Stimulated activated CD8-positive, alpha-beta memory T cell treated with anti-CD3 and anti-CD28 coated beads, Interleukin-4, amount 100 ng/mL, for 48 hours (primary cell): ENCODE results near the gene SNRK.
A peak's percentile ranks its signal among the peaks of the same experiment; 100 is the strongest.

Experiments
- DNase-seq: peaks from one replicate; pipeline ENCODE4 v3.0.0-alpha.2; 2020

SNRK gene

DNA sequence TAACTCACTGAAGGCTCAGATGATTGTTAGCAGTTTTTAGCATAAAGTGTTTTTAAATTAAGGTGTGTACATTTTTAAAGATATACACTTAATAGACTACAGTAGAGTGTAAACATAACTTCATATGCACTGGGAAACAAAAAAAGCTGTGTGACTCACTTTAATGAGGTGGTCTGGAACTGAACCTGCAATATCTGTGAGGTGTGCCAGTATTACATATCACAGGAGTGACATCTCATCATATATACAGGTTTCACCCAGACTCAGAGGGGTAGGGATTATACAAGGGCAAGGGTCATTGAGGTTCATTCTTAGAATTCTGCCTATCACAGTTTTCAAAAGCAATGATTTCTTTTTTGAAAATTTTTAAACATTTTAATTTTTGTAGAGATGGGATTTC lies 7.3 kb upstream of the SNRK start:
- DNase-seq = no peak

DNA sequence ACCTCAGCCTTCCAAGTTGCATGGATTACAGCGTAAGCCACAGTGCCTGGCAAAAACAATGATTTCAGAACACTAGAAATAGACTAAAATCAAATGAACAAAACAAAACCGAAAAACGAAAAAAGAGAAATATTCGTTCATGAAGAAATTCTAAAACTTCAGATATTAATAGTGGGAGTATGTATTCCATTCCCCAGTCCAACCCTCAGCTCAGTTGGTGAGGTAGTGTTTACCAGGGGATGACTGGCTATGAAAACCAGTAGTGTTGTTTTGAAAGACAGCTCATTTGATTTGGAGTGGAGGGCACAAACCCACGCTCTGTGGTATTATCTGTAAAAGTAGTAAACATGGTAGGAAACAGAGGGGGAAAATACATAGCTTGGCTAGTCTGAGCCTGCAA lies 6.8 kb upstream of the SNRK start:
- DNase-seq = no peak

DNA sequence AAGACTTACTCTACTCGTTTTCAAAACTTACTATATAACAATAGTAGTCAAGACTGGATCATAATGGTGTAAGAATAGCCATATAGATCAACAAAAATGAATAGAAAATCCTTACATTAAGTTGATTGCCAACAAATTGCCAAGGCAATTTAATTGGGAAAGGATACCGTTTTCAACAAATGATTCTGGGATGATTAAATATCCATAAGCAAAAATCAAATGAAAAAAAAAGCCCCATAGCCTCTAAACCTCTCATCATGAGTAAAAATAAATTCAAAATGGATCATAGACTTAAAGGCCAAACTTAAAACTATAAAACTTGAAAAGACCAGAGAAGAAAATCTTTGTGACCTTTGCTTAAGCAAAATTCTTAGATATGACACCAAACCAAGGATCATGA lies 5.3 kb upstream of the SNRK start:
- no peak for DNase-seq

DNA sequence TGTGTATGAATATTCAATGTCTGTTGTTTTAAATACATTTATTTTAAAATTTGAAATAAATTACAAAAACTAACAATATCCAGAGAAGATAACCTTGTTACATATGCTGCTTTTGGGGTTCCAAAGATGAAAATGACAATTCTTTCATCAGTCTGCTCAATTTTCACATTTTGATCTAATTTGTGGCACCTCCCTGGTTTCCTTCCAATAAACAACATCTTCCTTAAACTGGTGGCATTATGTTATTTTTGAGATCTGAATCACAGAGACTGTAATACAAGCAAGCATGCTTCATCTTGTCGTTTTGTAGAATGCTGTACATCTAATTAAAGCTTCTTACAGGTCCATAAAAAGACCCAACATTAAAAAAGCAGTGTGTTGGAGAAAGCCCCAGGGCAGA lies 2.2 kb upstream of the SNRK start:
- no peak for DNase-seq

DNA sequence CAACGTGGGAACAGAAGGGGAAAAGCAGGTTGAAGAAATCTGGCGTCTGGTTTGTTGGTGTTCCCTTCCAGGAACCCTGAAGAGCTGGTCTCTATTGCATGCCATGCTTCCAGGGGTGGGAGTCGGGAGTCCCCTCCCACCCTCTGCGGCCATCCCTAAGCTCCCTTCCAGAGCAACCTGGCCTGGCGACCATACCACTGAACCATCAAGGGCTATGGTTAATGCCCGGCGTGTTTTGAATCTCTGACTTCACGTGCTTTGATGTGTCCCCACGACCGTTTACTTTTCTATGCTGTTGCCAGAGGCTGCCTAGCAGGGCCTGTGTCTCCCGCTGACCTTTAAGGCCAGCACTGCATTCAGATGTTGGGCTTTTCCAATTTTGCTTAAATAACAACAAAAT lies 696 bp upstream of the SNRK start:
- DNase-seq = no peak

DNA sequence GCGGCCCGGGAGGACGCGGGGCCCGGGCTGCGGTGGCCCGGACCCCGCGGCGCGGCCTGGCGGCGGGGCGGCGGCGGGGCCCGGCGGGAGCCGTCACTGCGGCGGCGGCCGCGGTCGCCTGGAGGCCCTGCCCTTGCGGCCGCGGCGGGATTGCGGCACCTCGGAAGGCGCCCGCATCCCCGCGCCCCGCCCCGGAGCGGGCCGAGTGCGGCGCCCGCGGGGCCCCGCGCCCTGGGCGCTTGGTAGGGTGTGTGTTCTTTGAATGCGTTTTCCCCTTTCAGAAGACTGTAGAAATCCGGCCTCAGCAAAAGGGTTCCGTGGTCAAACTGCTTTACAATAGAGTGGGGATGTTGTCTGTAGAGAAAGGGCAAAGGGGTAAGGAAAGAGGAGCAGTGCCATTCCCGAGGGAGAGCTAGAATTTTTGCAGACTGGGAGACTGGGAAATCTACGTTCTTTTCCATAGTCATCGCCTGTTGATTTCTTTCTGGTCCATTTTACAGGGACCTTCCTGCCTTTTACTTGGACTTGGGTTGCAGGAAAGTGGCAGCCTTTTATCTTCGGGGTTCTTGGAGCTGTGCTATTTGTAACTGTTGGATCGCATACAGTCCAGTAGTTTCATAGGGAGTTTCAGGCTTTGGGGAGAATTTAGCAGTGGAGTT lies 630 bp downstream of the SNRK start:
- DNase-seq = no peak

DNA sequence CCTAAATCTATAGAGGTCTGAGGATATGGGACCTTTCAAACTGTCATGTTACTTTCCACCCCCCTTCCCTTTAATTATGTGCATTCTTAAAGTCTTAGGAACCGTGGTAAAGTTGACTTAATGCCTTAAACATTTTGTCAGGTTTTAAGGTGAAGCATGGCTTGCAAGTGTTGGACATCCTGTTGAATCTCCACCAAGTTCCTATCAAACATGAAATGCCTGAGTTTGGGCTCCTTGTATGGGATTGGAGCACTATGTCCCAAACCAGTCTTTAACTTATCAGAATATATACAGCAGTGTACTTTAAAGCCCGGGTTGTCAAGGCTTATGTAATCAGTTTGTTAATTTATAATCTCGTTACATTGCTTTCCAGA lies 1.1 kb downstream of the SNRK start:
- no peak for DNase-seq

DNA sequence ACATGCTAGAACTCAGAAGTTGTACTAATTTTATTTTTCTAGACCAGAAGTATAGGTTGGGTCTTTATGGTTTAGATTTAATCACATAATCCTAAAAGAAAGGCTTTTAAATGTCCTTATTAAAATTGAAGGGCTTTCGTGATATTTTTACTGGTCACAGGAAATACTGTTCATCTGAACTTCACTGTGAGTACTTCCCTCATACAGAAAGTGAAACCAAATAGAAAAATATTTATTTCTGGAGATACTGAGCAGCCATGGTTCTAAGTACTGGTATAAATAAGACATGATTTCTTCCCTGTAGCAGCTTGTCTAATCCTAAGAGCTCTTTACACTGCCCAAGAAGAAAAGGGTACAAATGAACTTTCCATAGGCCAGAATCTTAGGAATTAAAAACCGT lies 2.0 kb downstream of the SNRK start:
- no peak for DNase-seq

DNA sequence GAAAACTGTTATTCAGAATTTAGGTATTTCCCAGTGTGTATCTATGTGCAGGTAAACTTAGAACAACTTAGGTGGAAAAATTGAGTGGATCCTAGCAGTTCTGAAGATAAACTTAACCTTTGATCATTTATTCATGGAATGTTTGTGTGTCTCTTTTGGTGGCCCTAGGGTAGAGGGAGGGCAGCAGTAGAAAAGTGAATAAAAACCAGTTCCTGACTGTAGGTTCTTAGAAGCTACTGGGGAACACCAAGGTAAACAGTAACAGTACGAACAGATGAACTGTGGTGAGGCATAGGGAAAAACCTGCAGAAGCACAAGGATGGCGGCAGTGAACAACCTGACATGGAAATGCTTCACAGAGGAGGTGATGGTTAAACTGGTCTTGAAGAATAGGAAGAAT lies 2.5 kb downstream of the SNRK start:
- DNase-seq = no peak

DNA sequence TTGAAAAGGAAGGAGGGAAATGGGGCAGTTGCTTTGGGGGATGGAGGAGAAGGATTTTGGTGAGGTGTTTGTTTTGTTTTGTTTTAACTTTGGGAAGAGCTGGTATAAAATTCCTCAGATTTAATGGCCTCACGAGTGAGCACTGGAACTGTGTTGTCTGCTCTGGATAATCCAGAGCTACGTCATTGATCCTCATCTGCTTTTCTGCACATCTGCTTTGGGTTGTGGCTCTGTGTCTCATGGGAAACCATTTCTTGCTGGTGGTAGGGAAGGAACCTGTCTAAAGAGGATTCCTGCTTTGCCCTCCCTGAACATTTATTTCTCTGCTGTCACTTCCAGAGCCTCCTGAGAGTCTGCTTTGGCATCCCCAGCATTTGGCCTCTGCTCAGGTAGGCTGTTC lies 3.1 kb downstream of the SNRK start:
- DNase-seq = no peak

DNA sequence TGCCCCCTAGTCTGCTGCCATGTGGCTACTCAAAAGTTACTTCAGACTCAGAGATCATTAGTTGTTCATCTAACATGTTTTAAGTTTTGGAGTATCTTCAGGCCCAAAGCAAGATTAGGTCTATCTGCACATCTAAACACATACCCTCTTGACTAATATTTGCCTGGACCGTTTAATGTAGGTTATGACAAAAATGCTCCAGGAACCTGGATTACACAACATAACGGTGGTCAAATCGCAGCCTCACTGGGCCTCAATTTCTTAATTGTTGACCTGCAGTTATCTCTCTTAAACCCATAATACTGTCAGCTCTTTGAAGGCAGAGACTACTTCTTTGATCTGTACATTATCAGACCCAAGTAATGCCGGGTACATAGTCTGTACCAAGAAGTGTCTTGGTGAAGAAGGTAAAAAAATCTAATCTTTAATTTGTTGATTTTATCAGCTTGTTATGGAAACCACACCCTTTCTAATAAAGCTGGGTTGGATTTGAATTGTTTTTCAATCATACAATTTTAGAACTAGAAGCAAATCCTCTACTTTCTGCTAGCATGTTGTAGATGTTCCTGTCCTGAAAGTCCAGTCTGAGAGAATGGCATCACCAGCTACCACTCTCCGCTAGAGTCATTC lies 3.6 kb downstream of the SNRK start:
- no peak for DNase-seq

DNA sequence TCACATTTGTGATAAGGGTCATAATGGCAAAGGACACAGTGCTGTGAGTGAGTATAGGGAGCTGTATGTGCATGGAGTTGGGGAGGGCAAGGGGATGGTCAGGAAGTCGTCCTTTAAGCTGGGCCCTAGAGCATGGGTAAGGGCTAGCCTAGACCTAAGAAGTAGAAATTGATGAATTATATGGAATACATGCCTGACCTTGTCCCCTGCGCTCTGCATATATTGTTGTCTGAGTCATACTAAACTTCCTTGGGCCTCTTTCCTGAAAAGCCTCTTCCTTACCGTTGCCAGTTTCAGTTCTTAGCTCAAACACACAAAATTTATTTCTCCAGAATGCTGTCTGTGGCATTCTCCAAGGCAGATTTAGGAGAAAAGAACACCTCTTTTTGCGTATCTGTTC lies 4.6 kb downstream of the SNRK start:
- DNase-seq = no peak

DNA sequence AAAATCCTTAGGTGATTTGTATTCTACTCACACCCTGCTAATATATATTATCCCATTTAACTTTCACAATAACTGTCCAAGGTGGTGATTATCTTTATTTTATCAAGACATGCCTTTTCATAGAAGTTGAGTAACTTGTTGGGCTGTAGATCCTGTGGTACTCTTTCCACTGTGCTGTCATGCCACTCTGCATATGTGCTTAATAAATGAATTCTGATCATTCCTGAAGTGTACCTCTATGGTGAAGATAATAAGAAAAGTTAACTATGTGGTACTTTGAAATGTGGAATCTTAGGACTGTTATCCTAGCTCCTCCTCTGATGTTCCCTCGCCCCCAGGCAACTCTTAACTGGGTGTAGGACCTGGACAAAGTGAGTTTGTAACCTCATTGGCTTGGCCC lies 5.2 kb downstream of the SNRK start:
- DNase-seq = no peak

DNA sequence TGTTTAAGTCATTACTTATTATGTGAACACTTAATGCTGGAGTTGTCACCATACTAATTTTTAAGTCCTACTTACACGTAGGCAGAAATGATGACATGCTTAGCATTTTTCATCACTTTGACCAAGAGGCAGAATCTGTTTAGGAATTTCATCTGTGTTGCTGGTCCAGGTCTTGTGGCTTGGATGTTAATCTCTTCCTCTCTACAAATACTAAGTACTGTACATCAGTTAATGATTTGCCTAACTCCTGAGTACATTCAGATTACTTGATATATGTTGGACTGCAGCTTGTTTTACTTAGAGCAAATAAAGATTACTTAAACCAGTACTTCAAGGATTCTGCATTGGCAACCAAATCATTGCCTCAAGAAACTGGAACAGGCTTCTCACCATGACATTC lies 8.6 kb downstream of the SNRK start:
- DNase-seq = no peak

DNA sequence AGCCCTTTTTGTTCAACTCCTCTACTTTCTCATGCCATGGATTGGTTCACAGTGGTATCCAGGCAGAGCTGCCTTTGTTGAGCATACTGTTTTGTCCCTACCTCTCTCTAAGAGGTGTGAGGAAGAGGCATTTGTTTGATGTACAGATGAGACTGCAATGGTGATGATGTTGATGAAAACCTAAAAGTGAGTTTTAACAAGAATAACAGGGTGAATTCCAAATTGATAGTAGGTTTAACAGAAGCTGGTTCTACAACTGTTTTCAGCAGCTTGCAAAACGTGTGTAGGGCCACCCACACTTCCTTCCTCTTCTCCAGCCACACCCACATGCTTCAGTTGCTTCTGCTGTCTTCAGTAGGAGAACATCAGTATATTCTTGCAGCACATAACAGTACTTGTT lies 10.2 kb downstream of the SNRK start:
- peak; percentile 49 for DNase-seq

DNA sequence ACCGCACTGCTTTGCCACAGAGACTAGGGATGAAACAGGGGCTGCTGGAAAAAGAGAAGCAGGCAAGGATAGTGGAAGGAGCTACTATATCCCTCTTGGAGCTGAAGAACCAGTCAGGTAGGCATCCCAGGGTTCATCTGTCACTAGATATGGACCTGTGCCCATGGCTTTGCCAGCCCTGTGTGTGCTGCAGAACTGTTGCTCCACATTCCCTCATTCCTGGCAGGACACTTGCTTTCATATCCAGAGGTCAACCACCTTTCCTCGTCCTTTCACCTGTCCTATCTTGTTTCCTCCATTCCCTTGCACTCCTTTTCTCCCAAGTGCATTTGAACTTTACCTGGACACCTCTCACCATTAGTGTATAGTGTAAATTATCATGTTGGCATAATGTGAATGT lies 12.0 kb downstream of the SNRK start:
- no peak for DNase-seq

DNA sequence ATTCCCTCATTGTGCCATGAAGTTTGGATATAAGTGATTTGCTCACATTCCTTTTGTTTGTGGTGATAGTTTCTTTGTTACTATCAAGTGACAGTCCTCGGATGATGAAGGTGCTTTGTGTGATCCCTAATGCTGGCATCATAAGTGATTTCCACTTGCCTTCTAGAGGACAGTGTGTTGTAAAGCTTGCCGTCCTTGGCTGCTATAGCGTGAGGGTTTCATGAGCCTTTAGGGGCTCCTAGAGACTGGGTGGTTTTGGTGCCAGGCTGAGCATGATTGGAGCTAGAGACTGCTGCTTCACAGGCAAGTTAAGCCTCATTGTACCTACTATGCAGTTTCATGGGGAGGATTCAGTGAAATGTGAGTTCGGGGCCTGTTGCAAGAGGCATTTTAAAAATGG lies 12.4 kb downstream of the SNRK start:
- DNase-seq = no peak

DNA sequence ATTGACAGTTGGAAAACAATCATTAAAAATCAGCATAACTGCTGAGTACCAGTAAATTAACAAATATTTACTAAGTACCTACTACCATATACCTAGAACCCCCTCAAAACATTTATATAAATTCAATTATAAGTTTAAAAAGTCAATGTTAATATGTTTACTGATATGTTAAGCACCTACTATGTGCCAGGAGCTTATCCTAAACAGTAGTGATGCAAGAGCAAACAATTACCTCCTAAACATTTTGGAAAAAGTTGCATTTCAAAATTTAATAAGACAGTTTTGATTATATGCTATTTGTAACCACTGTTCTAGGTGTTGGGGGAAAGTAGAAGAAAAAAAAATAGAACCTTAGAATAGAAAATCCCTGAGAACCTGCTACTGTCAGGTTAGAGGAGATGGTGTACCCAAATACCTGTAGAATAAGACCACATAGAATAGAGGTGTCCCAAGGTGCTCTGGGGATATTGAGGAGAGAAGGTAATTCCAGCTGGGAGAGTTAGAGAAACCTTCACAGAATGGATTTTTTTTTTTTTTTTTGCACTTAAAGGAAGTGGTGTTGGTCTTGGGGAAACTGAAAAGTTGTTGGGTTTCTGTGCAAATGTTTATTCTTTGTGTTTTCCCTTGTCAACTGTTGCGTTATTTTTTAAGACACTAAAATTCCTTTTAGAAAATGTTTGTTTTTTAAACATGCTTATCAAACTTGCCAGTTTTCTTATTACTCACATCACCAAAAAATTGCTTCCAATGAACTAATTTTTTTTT lies 16.0 kb downstream of the SNRK start:
- no peak for DNase-seq

DNA sequence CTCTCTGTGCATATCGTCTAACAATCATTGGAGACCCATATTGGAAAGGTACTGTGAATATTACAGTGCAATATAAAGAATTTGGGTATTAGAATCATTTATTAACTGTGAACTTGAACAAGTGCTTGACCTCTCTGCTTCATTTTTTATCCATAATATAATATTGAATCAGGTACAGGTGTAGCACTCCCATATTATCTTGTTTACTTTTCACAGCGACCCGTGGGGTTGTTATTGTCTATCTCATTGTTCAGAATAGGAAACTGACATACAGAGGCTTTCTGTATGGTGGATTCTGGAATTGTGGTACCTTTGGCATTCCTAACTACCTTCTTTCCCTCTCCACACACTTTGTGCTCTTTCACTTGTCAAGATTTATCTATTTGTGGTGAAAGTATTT lies 17.8 kb downstream of the SNRK start:
- no peak for DNase-seq

DNA sequence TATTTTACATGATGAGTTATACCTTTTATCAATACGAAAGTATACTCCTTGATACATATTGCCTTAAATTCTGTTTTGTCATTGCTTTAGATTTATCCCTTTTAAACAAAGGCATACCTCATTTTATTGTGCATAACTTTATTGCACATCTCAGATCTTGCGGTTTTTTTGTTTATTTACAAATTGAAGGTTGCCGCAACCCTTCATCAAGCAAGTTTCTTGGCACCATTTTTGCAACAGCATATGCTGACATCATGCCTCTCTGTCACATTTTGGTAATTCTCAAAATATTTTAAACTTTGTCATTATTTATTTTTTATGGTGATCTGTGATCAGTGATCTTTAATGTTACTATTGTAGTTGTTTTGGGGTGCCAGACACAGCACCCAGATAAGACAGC lies 20.9 kb downstream of the SNRK start:
- DNase-seq = no peak

DNA sequence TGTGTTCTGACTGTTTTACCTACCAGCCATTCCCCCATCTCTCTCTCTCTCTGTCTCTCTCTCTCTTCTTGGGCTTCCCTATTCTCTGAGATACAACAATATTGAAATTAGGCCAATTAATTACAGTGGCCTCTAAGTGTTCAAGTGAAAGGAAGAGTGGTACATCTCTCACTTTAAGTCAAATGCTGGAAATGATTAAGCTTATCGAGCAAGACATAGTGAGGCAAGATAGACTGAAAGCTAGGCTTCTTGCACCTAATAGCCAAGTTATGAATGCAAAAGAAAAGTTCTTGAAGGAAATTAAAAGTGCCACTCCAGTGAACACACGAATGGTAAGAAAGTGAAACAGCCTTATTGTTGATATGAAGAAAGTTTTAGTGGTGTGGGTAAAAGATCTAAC lies 21.3 kb downstream of the SNRK start:
- no peak for DNase-seq

DNA sequence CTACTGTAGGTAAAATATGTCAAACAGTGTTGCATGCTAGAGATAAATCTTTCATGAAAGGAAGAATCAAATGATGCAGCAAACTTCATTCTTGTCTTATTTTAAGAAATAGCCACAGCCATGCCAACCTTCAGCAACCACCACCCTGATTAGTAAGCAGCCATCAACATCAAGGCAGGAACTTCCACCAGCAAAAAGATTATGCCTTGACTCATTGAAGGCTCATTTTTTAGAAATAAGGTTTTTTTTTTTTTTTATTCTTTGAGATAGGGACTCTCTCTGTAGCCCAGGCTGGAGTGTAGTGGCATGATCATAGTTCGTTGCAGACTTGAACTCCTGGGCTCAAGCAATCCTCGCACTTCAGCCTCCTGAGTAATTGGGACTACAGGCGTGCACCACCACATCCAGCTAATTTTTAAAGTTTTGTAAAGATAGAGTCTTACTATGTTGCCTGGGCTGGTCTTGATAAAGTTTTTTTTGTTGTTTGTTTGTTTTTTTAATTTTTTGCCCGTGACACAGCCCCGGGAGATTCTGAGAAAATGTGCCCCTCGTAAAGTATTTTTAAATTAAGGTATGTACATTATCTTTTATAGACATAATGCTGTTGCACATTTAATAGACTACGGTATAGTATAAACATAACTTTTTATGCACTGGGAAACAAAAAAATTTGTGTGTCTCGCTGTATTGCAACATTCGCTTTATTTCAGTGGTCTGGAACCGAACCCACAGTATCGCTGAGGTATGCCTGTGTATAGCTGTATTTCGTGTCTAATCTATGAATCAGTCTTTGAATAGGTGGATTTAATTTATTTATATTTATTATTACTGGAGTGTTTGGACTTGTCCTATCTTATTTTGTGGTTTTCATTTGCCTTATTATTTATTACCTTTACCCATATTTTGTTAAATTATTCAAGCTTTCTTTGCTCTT lies 23.3 kb downstream of the SNRK start:
- no peak for DNase-seq

DNA sequence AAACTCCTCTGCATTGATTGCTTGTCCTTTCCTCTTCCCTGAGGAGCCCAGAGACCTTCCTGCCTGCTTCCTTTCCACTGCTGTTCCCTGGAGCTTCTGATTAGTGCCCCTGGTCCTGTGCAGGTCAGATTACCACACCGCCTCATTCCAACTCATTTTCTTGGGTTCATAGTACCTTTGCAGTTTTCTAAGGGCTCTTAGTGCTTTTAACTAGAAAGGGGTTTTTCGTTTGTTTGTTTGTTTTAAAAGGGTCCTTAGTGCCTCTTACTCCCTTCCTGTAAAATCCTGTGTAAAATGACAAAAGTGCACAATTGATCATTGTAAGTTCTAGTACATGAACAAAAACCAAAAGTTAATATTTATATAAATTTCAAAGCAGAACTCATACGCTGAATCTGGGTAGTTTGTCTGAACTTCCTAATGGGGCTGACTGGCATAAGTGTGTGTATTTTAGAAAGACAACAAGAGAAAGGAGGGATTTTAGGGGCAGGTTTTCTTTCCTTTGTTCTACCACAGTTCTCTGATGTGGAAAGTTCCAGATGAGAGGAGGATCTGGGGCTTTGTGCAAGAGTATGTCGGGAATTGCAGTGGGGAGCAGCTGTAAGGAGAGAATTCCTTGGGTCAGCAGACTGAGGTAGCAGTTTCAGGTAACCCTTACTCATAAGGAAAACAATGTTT lies 30.6 kb downstream of the SNRK start:
- no peak for DNase-seq
